WTC11 (cell line): Measurements from ENCODE around the gene MORN1.

Source experiments
- NFYB ChIP-seq: sonication (generic); formaldehyde crosslinking; conservative IDR thresholded peaks from 2 replicates; pipeline ENCODE4 v1.8.0; 2022; ENCODE audit warnings: low read depth, missing genetic modification reagents
- ZNF121 ChIP-seq: sonication (generic); formaldehyde crosslinking; IDR thresholded peaks from 2 replicates; pipeline ENCODE4 v1.8.0; 2023; ENCODE audit warnings: missing genetic modification reagents
- TF ChIP-seq, protein P1 (sequence below): fragments of 200-600 bp; IDR thresholded peaks from 2 replicates; pipeline ENCODE4 v1.8.0; 2022; ENCODE audit warnings: antibody characterized with exemption

DNA sequence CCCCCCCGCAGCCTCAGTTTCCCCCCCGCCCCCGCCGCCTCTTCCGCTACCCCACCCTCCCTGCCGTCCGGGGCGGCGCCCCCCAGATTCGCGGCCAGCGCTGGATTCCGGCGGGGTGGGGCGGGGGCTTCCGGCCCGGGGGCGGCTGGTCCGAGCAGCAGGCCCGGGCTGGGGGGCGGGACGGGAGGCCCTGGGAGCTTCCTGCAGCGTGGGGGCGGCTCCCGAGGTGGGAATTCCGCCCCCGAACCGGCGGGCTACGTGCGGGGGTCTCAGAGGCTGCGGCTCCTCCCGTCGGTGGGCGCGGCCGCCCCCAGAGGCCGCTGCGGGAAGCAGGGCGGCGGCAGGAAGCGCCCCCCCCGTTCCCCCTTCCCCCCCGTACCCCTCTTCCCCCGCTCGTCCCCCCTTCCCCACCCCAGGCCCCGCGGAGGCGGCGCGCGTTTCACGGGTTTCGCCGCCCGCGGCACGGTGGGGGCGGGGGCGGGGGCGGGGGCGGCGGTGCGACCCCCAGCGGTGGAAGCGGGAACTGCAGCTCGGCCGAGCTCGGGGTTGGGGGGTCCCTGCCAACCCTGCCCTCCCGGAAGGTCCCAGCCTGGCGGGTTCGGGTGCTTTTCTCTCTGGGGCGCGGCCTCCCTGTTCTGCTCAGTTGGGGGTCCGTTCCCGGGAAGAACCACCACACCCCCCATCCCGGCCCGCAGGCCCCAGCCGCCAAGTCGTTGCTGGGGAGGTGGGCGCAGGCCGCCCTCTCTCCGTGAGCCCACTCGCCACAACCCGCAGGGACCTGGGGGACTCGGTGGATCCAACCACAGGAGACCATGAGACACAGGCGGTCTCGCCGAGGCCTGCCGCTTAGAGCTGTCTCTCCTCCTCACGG is 76.3 kb downstream of the MORN1 start:
- TF ChIP-seq, protein P1, sequence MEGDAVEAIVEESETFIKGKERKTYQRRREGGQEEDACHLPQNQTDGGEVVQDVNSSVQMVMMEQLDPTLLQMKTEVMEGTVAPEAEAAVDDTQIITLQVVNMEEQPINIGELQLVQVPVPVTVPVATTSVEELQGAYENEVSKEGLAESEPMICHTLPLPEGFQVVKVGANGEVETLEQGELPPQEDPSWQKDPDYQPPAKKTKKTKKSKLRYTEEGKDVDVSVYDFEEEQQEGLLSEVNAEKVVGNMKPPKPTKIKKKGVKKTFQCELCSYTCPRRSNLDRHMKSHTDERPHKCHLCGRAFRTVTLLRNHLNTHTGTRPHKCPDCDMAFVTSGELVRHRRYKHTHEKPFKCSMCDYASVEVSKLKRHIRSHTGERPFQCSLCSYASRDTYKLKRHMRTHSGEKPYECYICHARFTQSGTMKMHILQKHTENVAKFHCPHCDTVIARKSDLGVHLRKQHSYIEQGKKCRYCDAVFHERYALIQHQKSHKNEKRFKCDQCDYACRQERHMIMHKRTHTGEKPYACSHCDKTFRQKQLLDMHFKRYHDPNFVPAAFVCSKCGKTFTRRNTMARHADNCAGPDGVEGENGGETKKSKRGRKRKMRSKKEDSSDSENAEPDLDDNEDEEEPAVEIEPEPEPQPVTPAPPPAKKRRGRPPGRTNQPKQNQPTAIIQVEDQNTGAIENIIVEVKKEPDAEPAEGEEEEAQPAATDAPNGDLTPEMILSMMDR = peak; percentile 100
- no peak for TF ChIP-seq ZNF121 (CRISPR knock-in tag)
- TF ChIP-seq NFYB (CRISPR knock-in tag) = no peak
